AG04450 (cell line): ENCODE results near the gene FAM222A. TPM values are rescaled to one million over a fixed set of nuclear protein-coding genes. Genes with fewer than 3 reads are reported as not detected.

Source experiments
- CTCF ChIA-PET: fragments of 300-600, 350-600 bp; formaldehyde crosslinking; extraction: SDS; loops from one replicate; lab custom pipeline; 2022; ENCODE audit warnings: antibody characterized with exemption, inconsistent platforms; lab: Charles Lee
- POLR2A ChIA-PET: fragments of 350-600 bp; formaldehyde crosslinking; extraction: SDS; loops from one replicate; lab custom pipeline; 2021; ENCODE audit warnings: antibody characterized with exemption, inconsistent platforms; lab: Yijun Ruan, JAX
- DNase-seq: peaks from one replicate; pipeline ENCODE4 v3.0.0-alpha.2; 2011; ENCODE audit warnings: low read depth, low spot score
- H3K27ac ChIP-seq: one replicate; pipeline ENCODE4 v1.5.1; 2012; ENCODE audit warnings: low read depth, low read length, control low read depth
- H3K27me3 ChIP-seq: one replicate; pipeline ENCODE4 v1.6.0; 2012; ENCODE audit warnings: low read length; ENCODE audit not compliant: control insufficient read depth, insufficient read depth
- H3K4me3 ChIP-seq: 2 replicates; pipeline ENCODE4 v1.5.1; 2011; ENCODE audit warnings: mild to moderate bottlenecking, low read depth, low read length, control low read depth
- H3K9me3 ChIP-seq: 2 replicates; pipeline ENCODE4 v1.5.1; 2012; ENCODE audit warnings: low read length; ENCODE audit not compliant: control insufficient read depth, insufficient read depth
- CTCF ChIP-seq: IDR thresholded peaks from 2 replicates; pipeline ENCODE4 v1.5.1; 2011; ENCODE audit warnings: low read depth, low read length, control low read depth, inconsistent platforms
- polyA plus RNA-seq: library from polyadenylated mRNA; depleted of rRNA; stranded (reverse); fragments of >200 nt; gene quantifications from 2 replicates; pipeline ENCODE4 v1.2.3, GENCODE V29; 2011

FAM222A gene
- polyA plus RNA-seq, 1 experiment: 0.15 TPM

- DNase-seq: no peak
- no peak overlapping the region for H3K27ac ChIP-seq
- no peak overlapping the region for H3K4me3 ChIP-seq
- H3K27me3 ChIP-seq: peaks cover 19% of the 10 kb centered on the region
- CTCF ChIA-PET: no interaction called here
- no peak for TF ChIP-seq CTCF
- no peaks in the 10 kb centered on the region for H3K9me3 ChIP-seq
- POLR2A ChIA-PET: no interaction called here
These were observed 40.2 kb upstream of the FAM222A start for GRCh38 chr12:109673379-109673778.

- Histone ChIP-seq H3K9me3 (no peaks in the 10 kb centered on the region), H3K4me3 (no peak overlapping the region), H3K27me3 (peaks cover 24% of the 10 kb centered on the region), H3K27ac (no peak overlapping the region)
- TF ChIP-seq CTCF: no peak
- ChIA-PET CTCF (no interaction called here), POLR2A (no interaction called here)
- no peak for DNase-seq
These were observed 39.7 kb upstream of the FAM222A start for GRCh38 chr12:109673884-109674283.

DNA sequence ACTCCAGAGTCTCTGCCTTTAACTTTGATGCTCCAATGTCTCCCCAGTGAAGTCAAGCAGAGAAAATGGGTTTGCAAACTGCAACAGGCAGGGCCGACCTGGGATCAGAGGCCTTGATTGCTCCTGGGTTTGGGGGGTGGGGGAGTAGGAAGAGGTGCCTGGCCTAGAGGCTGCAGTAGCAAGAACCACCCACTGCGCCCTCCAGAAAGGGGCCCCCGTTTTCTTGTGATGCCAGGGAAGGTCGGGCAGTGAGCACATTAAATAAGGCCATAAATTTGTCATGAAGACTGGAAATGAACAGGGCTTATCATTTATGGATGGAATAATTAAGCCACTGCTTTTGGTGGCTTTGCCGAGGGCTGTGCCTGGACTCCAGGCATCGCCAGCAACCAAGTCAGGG, 38.2 kb upstream of the FAM222A start:
- Histone ChIP-seq H3K27ac (no peak overlapping the region), H3K27me3 (peaks cover 25% of the 10 kb centered on the region), H3K4me3 (no peak overlapping the region), H3K9me3 (no peaks in the 10 kb centered on the region)
- ChIA-PET CTCF (no interaction called here), POLR2A (no interaction called here)
- DNase-seq: no peak
- TF ChIP-seq CTCF: no peak

DNA sequence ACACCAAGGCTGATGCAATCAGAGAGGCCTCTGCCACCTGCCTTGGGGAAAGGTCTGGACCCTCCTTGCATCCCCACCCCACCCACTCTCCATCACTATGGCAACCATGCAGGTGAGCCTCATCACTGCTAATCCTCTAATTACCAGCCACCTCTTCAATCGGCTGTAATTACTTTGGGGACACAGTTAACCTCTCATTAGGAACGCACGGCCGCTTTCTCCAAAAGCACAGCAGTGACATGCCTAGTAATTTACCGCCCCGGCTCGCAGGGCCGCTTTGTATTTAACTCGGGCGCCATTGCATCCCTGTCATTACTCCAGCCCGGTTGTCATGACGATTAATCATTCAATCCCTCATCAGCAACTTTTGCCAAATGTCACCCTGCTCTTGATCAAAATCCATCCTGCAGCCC, 36.3 kb upstream of the FAM222A start:
- no peak overlapping the region for H3K27ac ChIP-seq
- no peaks in the 10 kb centered on the region for H3K9me3 ChIP-seq
- no peak overlapping the region for H3K4me3 ChIP-seq
- H3K27me3 ChIP-seq: peaks cover 21% of the 10 kb centered on the region
- POLR2A ChIA-PET: no interaction called here
- no peak for TF ChIP-seq CTCF
- CTCF ChIA-PET: interaction anchor here (0.6 kb wide), 2 partner anchors 10 to 113 kb away, joined by 3 read pairs; no protein-coding TSS in a partner anchor
- DNase-seq: no peak

DNA sequence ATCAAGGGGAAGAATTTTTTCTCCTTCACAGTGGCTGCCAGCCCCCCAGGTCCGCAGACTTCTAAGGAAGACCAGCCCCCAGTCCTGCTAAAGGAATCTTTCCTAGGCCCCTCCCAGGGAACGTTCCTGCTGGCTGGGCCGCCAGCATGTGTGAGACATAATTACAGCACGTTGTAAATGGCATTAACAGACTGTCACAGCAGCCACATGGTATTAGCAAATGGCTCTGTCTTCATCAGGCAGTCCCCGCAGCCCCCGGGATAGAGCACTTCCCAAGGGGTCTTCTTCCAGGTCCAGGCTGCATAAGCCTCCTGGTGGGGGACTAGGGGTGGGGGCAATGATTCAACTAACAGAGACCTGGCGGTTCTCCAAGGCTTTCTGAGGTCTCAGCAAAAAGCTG, 34.9 kb upstream of the FAM222A start:
- Histone ChIP-seq H3K4me3 (no peak overlapping the region), H3K9me3 (no peaks in the 10 kb centered on the region), H3K27ac (no peak overlapping the region), H3K27me3 (peaks cover 28% of the 10 kb centered on the region)
- no peak for TF ChIP-seq CTCF
- ChIA-PET CTCF (interaction anchor here (0.9 kb wide), 1 partner anchor 82 kb away, joined by 3 read pairs; no protein-coding TSS in a partner anchor), POLR2A (no interaction called here)
- no peak for DNase-seq
